Stomach (tissue), 4 donors: Measurements from ENCODE around the gene VSIG10L2.

Source experiments
- CTCF ChIP-seq, 7 experiments: fragments of 450-650 bp in 4 of 7; fragments of 200-600 bp in 3 of 7; sonication (generic) in 3 of 7; IDR thresholded peaks; one replicate each; pipeline ENCODE4 v1.5.1; 2016 to 2019; ENCODE audit warnings: antibody characterized with exemption in 7 of 7, control low read depth in 2 of 7, mild to moderate bottlenecking in 1 of 7
- EP300 ChIP-seq: sonication (generic); formaldehyde crosslinking; IDR thresholded peaks from one replicate; pipeline ENCODE4 v1.6.1; 2017; ENCODE audit warnings: antibody characterized with exemption
- POLR2A ChIP-seq, 4 donors: fragments of 450-650 bp; IDR thresholded peaks; one replicate each; pipeline ENCODE4 v1.6.1; 2016; ENCODE audit warnings: antibody characterized with exemption in 4 of 4, control low read depth in 2 of 4, mild to moderate bottlenecking in 1 of 4, moderate library complexity in 1 of 4
- POLR2AphosphoS5 ChIP-seq, 3 donors: sonication (generic); formaldehyde crosslinking; IDR thresholded peaks; one replicate each; pipeline ENCODE4 v1.6.1; 2016; ENCODE audit warnings: antibody characterized with exemption in 3 of 3

- TF ChIP-seq CTCF (IDR thresholded peaks at IDR 0.05) (no peak), POLR2AphosphoS5 (IDR thresholded peaks at IDR 0.05) (no peak), POLR2A (IDR thresholded peaks at IDR 0.05) (no peak), EP300 (no peak)
Observed at GRCh38 chr11:125903711-125904659, 41.9 kb upstream of the VSIG10L2 start, which contains the start of gene DDX25.
